H1 (cell line): ENCODE results near the gene ECPAS. TPM values are rescaled to one million over a fixed set of nuclear protein-coding genes. Genes with fewer than 3 reads are reported as not detected.

Experiments used
- CTCF ChIA-PET: fragments of 300-600 bp; sonication (Branson Sonifier 250); formaldehyde crosslinking; loops from one replicate; lab custom pipeline; 2021; ENCODE audit not compliant: partially characterized antibody; lab: Charles Lee
- POLR2A ChIA-PET: fragments of 300-600 bp; sonication (Branson Sonifier 250); formaldehyde crosslinking; loops from one replicate; lab custom pipeline; 2021; ENCODE audit warnings: inconsistent platforms; ENCODE audit not compliant: partially characterized antibody; lab: Charles Lee
- DNase-seq, 2 experiments: peaks; one replicate each; pipeline versions ENCODE4 v3.0.0 to v3.0.0-alpha.2; 2010 to 2022; ENCODE audit warnings: low spot score in 2 of 2, low read depth in 1 of 2, mixed read lengths in 1 of 2
- FAIRE-seq: peaks from 2 replicates; lab custom pipeline; 2011; peaks lifted over from hg19 to GRCh38; lab: Jason Lieb, UNC
- H2AFZ ChIP-seq: 2 replicates; pipeline ENCODE4 v1.8.1; 2012; ENCODE audit warnings: low read length, inconsistent platforms
- H2AK5ac ChIP-seq: 2 replicates; pipeline ENCODE4 v1.6.1; 2013; ENCODE audit warnings: low read depth, low read length
- H2BK120ac ChIP-seq: replicated peaks from 2 replicates; pipeline ENCODE3; 2013; ENCODE audit warnings: low read depth, low read length, inconsistent platforms
- H2BK12ac ChIP-seq: 2 replicates; pipeline ENCODE4 v1.6.1; 2013; ENCODE audit warnings: low read depth, low read length
- H2BK15ac ChIP-seq: 2 replicates; pipeline ENCODE4 v1.6.1; 2013; ENCODE audit warnings: low read length
- H2BK20ac ChIP-seq: 2 replicates; pipeline ENCODE4 v1.6.1; 2013; ENCODE audit warnings: low read length
- H2BK5ac ChIP-seq: 2 replicates; pipeline ENCODE4 v1.6.1; 2013; ENCODE audit warnings: low read depth, low read length
- H3K14ac ChIP-seq: 2 replicates; pipeline ENCODE4 v1.6.1; 2013; ENCODE audit warnings: inconsistent platforms; ENCODE audit not compliant: insufficient read length
- H3K18ac ChIP-seq: 2 replicates; pipeline ENCODE4 v1.6.1; 2013; ENCODE audit warnings: low read length; ENCODE audit errors: extremely low read depth
- H3K23ac ChIP-seq: 2 replicates; pipeline ENCODE4 v1.6.1; 2013; ENCODE audit warnings: inconsistent platforms; ENCODE audit not compliant: insufficient read length
- H3K23me2 ChIP-seq: 2 replicates; pipeline ENCODE4 v1.6.1; 2013; ENCODE audit warnings: low read depth, low read length
- H3K27ac ChIP-seq: 2 replicates; pipeline ENCODE4 v1.6.1; 2011; ENCODE audit warnings: low read depth, low read length, inconsistent platforms
- H3K27me3 ChIP-seq, 4 experiments: replicated peaks in 1 of 4; 1 replicate in 1 of 4; 2 replicates in 3 of 4; pipeline versions ENCODE4 v1.6.1 to v1.8.1; 2011 to 2013; ENCODE audit warnings: low read length in 3 of 4, mild to moderate bottlenecking in 3 of 4, inconsistent platforms in 2 of 4, mixed read lengths in 2 of 4, moderate library complexity in 1 of 4; ENCODE audit not compliant: control insufficient read depth in 3 of 4, insufficient read depth in 3 of 4; ENCODE audit errors: extremely low read depth in 1 of 4
- H3K36me3 ChIP-seq, 4 experiments: 2 replicates each; pipeline versions ENCODE4 v1.6.1 to v1.8.1; 2011 to 2013; ENCODE audit warnings: mild to moderate bottlenecking in 4 of 4, low read length in 3 of 4, moderate library complexity in 2 of 4, control low read depth in 1 of 4, inconsistent platforms in 1 of 4; ENCODE audit not compliant: insufficient read depth in 4 of 4, control insufficient read depth in 2 of 4
- H3K4ac ChIP-seq: replicated peaks from 2 replicates; pipeline ENCODE3; 2013; ENCODE audit warnings: low read length, low read depth, mixed read lengths, inconsistent platforms; ENCODE audit not compliant: insufficient read length
- H3K4me1 ChIP-seq, 4 experiments: replicated peaks in 1 of 4; 1 replicate in 1 of 4; 2 replicates in 3 of 4; pipeline versions ENCODE4 v1.6.1 to v1.8.1; 2011 to 2013; ENCODE audit warnings: low read length in 3 of 4, inconsistent platforms in 2 of 4, mixed read lengths in 1 of 4; ENCODE audit not compliant: insufficient read depth in 4 of 4, control insufficient read depth in 3 of 4
- H3K4me2 ChIP-seq, 2 experiments: 2 replicates each; pipeline versions ENCODE4 v1.6.1 to v1.8.1; 2011 to 2013; ENCODE audit warnings: low read depth in 2 of 2, low read length in 2 of 2, control low read depth in 1 of 2, inconsistent platforms in 1 of 2, mild to moderate bottlenecking in 1 of 2; ENCODE audit not compliant: insufficient read depth in 1 of 2
- H3K4me3 ChIP-seq, 4 experiments: fragments of 200-600, 300-600 bp in 1 of 4; sonication (generic), shearing (Covaris generic), sonication (Bioruptor Twin) in 1 of 4; 2 replicates each; pipeline versions ENCODE4 v1.5.1 to v1.8.1; 2011 to 2016; ENCODE audit warnings: low read length in 4 of 4, low read depth in 3 of 4, control low read depth in 2 of 4, inconsistent platforms in 2 of 4, mild to moderate bottlenecking in 2 of 4, mixed read lengths in 1 of 4, moderate library complexity in 1 of 4; ENCODE audit not compliant: insufficient read depth in 2 of 4; ENCODE audit errors: extremely low read depth in 1 of 4
- H3K56ac ChIP-seq: replicated peaks from 2 replicates; pipeline ENCODE3; 2013; ENCODE audit warnings: low read depth, mild to moderate bottlenecking, mixed read lengths, low read length, inconsistent platforms; ENCODE audit not compliant: insufficient read length
- H3K79me1 ChIP-seq: 2 replicates; pipeline ENCODE4 v1.6.1; 2013; ENCODE audit warnings: low read depth, low read length, control low read depth
- H3K79me2 ChIP-seq, 2 experiments: 2 replicates each; pipeline versions ENCODE4 v1.6.1 to v1.8.1; 2012 to 2013; ENCODE audit warnings: low read length in 2 of 2, mild to moderate bottlenecking in 2 of 2, inconsistent platforms in 1 of 2; ENCODE audit not compliant: insufficient read depth in 2 of 2, control insufficient read depth in 1 of 2
- H3K9ac ChIP-seq, 4 experiments: replicated peaks in 1 of 4; 1 replicate in 1 of 4; 2 replicates in 3 of 4; pipeline versions ENCODE4 v1.6.1 to v1.8.1; 2011 to 2013; ENCODE audit warnings: low read depth in 3 of 4, low read length in 3 of 4, control low read depth in 2 of 4, mild to moderate bottlenecking in 2 of 4, moderate library complexity in 2 of 4, inconsistent platforms in 1 of 4; ENCODE audit errors: extremely low read depth in 1 of 4
- H3K9me3 ChIP-seq, 2 experiments: 2 replicates each; pipeline versions ENCODE4 v1.6.1 to v1.8.1; 2012 to 2013; ENCODE audit warnings: mild to moderate bottlenecking in 2 of 2, moderate library complexity in 2 of 2, control low read depth in 1 of 2, inconsistent platforms in 1 of 2, low read depth in 1 of 2, low read length in 1 of 2, mixed read lengths in 1 of 2; ENCODE audit not compliant: insufficient read depth in 2 of 2
- H4K20me1 ChIP-seq, 2 experiments: replicated peaks in 1 of 2; 2 replicates each; pipeline versions ENCODE3 to v1.8.1; 2011 to 2013; ENCODE audit warnings: inconsistent platforms in 2 of 2, low read length in 2 of 2, mild to moderate bottlenecking in 1 of 2; ENCODE audit not compliant: insufficient read depth in 2 of 2, control insufficient read depth in 1 of 2
- H4K5ac ChIP-seq: 2 replicates; pipeline ENCODE4 v1.6.1; 2013; ENCODE audit warnings: low read length, low read depth, mixed read lengths, inconsistent platforms; ENCODE audit not compliant: insufficient read length
- H4K8ac ChIP-seq: 2 replicates; pipeline ENCODE4 v1.8.0; 2013; ENCODE audit warnings: mild to moderate bottlenecking, moderate library complexity, low read length, inconsistent platforms; ENCODE audit not compliant: insufficient read depth; ENCODE audit errors: extremely low read depth
- H4K91ac ChIP-seq: replicated peaks from 2 replicates; pipeline ENCODE3; 2013; ENCODE audit warnings: low read length, mixed read lengths, inconsistent platforms; ENCODE audit not compliant: insufficient read length
- RFX5 ChIP-seq: IDR thresholded peaks from 2 replicates; pipeline ENCODE4 v1.6.1; 2011; ENCODE audit warnings: low read depth, low read length, improper control_type of control experiment, borderline replicate concordance
- WGBS, 2 experiments: shearing (Covaris generic) in 1 of 2; methylation state at CpG; one replicate each; pipeline versions ENCODE4 v1.1.6 to v1.1.7; 2013 to 2015; ENCODE audit warnings: low lambda C conversion rate in 2 of 2, mixed read lengths in 2 of 2, inconsistent platforms in 1 of 2, low coverage in 1 of 2, missing lambda C conversion rate in 1 of 2; ENCODE audit not compliant: insufficient replicate concordance in 2 of 2, insufficient coverage in 1 of 2, insufficient read length in 1 of 2; ENCODE audit errors: extremely low coverage in 1 of 2, missing lambda C conversion rate in 1 of 2; 5-methylcytosine and 5-hydroxymethylcytosine counted together
- polyA plus RNA-seq, 7 experiments: library from polyadenylated mRNA; depleted of rRNA in 3 of 7; stranded (reverse) in 5 of 7; unstranded in 2 of 7; fragments of >200 nt in 5 of 7; fragments of 200-250 nt in 2 of 7; gene quantifications; 1 replicate in 5 of 7; 2 replicates in 1 of 7; 4 replicates in 1 of 7; pipeline versions ENCODE4 v1.2.1 to v1.2.3, GENCODE V29; 2011 to 2013; ENCODE audit warnings: missing spikeins in 2 of 7, mixed read lengths in 2 of 7
- total RNA-seq: library from RNA; stranded (reverse); fragmentation: NEBNext Ultra II Directional; extraction: Animal tissue kit (Norgen Biotek cat#: 25700); gene quantifications from 2 replicates; pipeline ENCODE4 v1.2.1, GENCODE V29; 2021

The ECPAS gene
- total and polyA plus RNA-seq, 2 of the 8 experiments (the other 6 are each of a cell fraction or from before 2014, with no cell fraction given): 20.9 to 131 TPM

GRCh38 chr9:111450124-111450523 lies 34.1 kb downstream of the ECPAS start:
- no peak overlapping the region for H3K14ac ChIP-seq
- no peak overlapping the region for H3K4me3 ChIP-seq
- peaks cover 0 to 50% of the 10 kb centered on the region in 2 experiments; a peak in 2 of 4 replicates for H3K79me2 ChIP-seq
- no peak overlapping the region for H4K91ac ChIP-seq
- 90% methylated on average over 2 of the region's 2 CpGs; no CpG with 5 or more reads in 1 of the 2 experiments for WGBS, 2 experiments
- H3K4me1 ChIP-seq: peaks cover 0 to 5% (median 2%) of the 10 kb centered on the region in 4 experiments; a peak in 3 of 7 replicates
- TF ChIP-seq RFX5: no peak
- H2BK15ac ChIP-seq: no peak overlapping the region
- ChIA-PET CTCF (no interaction called here), POLR2A (interaction anchor here (1.1 kb wide), 1 partner anchor 19 kb away, joined by 3 read pairs; no protein-coding TSS in a partner anchor)
- no peaks in the 10 kb centered on the region for H3K9me3 ChIP-seq
- peaks cover 2% of the 10 kb centered on the region; the same call in 1 of the 2 replicates for H3K79me1 ChIP-seq
- H2AFZ ChIP-seq: no peak overlapping the region
- no peak overlapping the region for H3K27ac ChIP-seq
- no peak for DNase-seq
- H2BK5ac ChIP-seq: no peak overlapping the region
- no peaks in the 10 kb centered on the region for H3K27me3 ChIP-seq
- H3K4me2 ChIP-seq: no peak overlapping the region
- H4K5ac ChIP-seq: no peak overlapping the region
- no peak overlapping the region for H2BK20ac ChIP-seq
- H4K8ac ChIP-seq: no peak overlapping the region
- H3K4ac ChIP-seq: no peak overlapping the region
- H3K23me2 ChIP-seq: no peaks in the 10 kb centered on the region
- no peak overlapping the region for H2BK12ac ChIP-seq
- H2AK5ac ChIP-seq: no peak overlapping the region
- FAIRE-seq: no peak
- no peak overlapping the region for H3K23ac ChIP-seq
- H3K18ac ChIP-seq: no peak overlapping the region
- no peak overlapping the region for H3K9ac ChIP-seq
- H3K36me3 ChIP-seq: peaks cover 0 to 5% (median 3%) of the 10 kb centered on the region in 4 experiments; a peak in 2 of 8 replicates
- H2BK120ac ChIP-seq: no peak overlapping the region
- H3K56ac ChIP-seq: no peak overlapping the region
- no peaks in the 10 kb centered on the region for H4K20me1 ChIP-seq
